Natural killer cell (primary cell): ENCODE results near the gene ACP2. TPM values are rescaled to one million over a fixed set of nuclear protein-coding genes. Genes with fewer than 3 reads are reported as not detected.

Experiments used
- ATAC-seq, 3 donors: fragments of 150-1000 bp in 2 of 3; fragments of 200-7000 bp in 1 of 3; cut with Tn5 transposase; 1 replicate in 1 of 3; 2 replicates in 2 of 3; pipeline ENCODE4 v1.10.0; 2021; ENCODE audit warnings: mild to moderate bottlenecking in 2 of 3, moderate library complexity in 2 of 3
- DNase-seq, 2 donors: peaks; one replicate each; pipeline versions ENCODE4 v3.0.0 to v3.0.0-alpha.2; 2013 to 2021; ENCODE audit warnings: mixed read lengths in 1 of 2
- H3K27ac ChIP-seq: one replicate; pipeline ENCODE4 v1.5.1; 2013; ENCODE audit warnings: mild to moderate bottlenecking, low read length
- H3K27me3 ChIP-seq: one replicate; pipeline ENCODE4 v1.6.1; 2013; ENCODE audit warnings: low read length; ENCODE audit not compliant: control insufficient read depth, insufficient read depth
- H3K36me3 ChIP-seq: one replicate; pipeline ENCODE4 v1.6.1; 2013; ENCODE audit warnings: low read length; ENCODE audit not compliant: control insufficient read depth, insufficient read depth
- H3K4me1 ChIP-seq: one replicate; pipeline ENCODE4 v1.6.1; 2013; ENCODE audit warnings: low read length; ENCODE audit not compliant: control insufficient read depth, insufficient read depth
- H3K4me3 ChIP-seq: one replicate; pipeline ENCODE4 v1.5.1; 2013; ENCODE audit warnings: low read length
- H3K9me3 ChIP-seq: one replicate; pipeline ENCODE4 v1.6.1; 2013; ENCODE audit warnings: low read length; ENCODE audit not compliant: control insufficient read depth, insufficient read depth
- H3K27ac Mint-ChIP-seq, 2 donors: one replicate each; pipeline ENCODE4 v1.8.0; 2022; ENCODE audit warnings: mild to moderate bottlenecking in 2 of 2, mixed read lengths in 2 of 2, moderate library complexity in 1 of 2
- H3K27me3 Mint-ChIP-seq, 2 donors: one replicate each; pipeline ENCODE4 v1.8.0; 2022; ENCODE audit warnings: low read depth in 2 of 2, mixed read lengths in 2 of 2
- H3K36me3 Mint-ChIP-seq: one replicate; pipeline ENCODE4 v1.8.0; 2022; ENCODE audit warnings: mixed read lengths
- H3K4me1 Mint-ChIP-seq, 2 donors: one replicate each; pipeline ENCODE4 v1.8.0; 2022; ENCODE audit warnings: mixed read lengths in 2 of 2
- H3K4me3 Mint-ChIP-seq: one replicate; pipeline ENCODE4 v1.8.0; 2022; ENCODE audit warnings: mild to moderate bottlenecking, moderate library complexity, mixed read lengths
- H3K9me3 Mint-ChIP-seq, 2 donors: one replicate each; pipeline ENCODE4 v1.8.0; 2022; ENCODE audit warnings: mixed read lengths in 2 of 2
- CTCF ChIP-seq: fragments of 200-600 bp; IDR thresholded peaks from one replicate; pipeline ENCODE4 v1.8.0; 2022; ENCODE audit warnings: antibody characterized with exemption
- WGBS: methylation state at CpG from one replicate; pipeline ENCODE4 v1.1.7; 2013; ENCODE audit warnings: missing lambda C conversion rate; ENCODE audit not compliant: insufficient coverage; 5-methylcytosine and 5-hydroxymethylcytosine counted together
- intact Hi-C: fragments of 100-400 bp; cut with micrococcal nuclease; formaldehyde crosslinking; loops from one replicate; pipeline ENCODE4 v1.14.2; 2022
- total RNA-seq, 4 donors: library from RNA; stranded (reverse); fragments of 120-200 nt in 1 of 4; gene quantifications; one replicate each; pipeline versions ENCODE4 v1.2.3 to v1.2.4, GENCODE V29; 2013 to 2022

The ACP2 gene
- total RNA-seq, 3 donors from 2014 or later (not counting 1 experiment from before 2014, with no cell fraction given): 15.5 to 21.9 (median 16.8) TPM

GRCh38 chr11:47242596-47243192 is 5.9 kb downstream of the ACP2 start:
- no peaks in the 10 kb centered on the region for H3K9me3 Mint-ChIP-seq
- H3K4me3 Mint-ChIP-seq: no peak overlapping the region
- 96% methylated on average over 21 of the region's 21 CpGs for WGBS
- intact Hi-C loops: no loop called here
- H3K27me3 Mint-ChIP-seq: no peaks in the 10 kb centered on the region
- peak overlapping the region in 1 of 2 donors; percentile 19 for H3K27ac Mint-ChIP-seq
- peak in 1 of 2 donors; percentile 1 for DNase-seq
- Histone ChIP-seq H3K27me3 (no peaks in the 10 kb centered on the region), H3K4me1 (peaks cover 8% of the 10 kb centered on the region), H3K9me3 (no peaks in the 10 kb centered on the region), H3K27ac (no peak overlapping the region), H3K36me3 (peaks cover 62% of the 10 kb centered on the region), H3K4me3 (no peak overlapping the region)
- TF ChIP-seq CTCF: no peak
- ATAC-seq: no peak
- H3K36me3 Mint-ChIP-seq: peaks cover 8% of the 10 kb centered on the region
- H3K4me1 Mint-ChIP-seq: peaks cover 9 to 13% of the 10 kb centered on the region in 2 donors

GRCh38 chr11:47241841-47242301 is 6.7 kb downstream of the ACP2 start:
- Mint-ChIP-seq H3K4me3 (no peak overlapping the region), H3K9me3 (no peaks in the 10 kb centered on the region), H3K27me3 (no peaks in the 10 kb centered on the region), H3K36me3 (peaks cover 8% of the 10 kb centered on the region), H3K4me1 (peaks cover under 1 to 10% of the 10 kb centered on the region in 2 donors), H3K27ac (peak overlapping the region in 1 of 2 donors; percentile 19)
- H3K4me1 ChIP-seq: peaks cover under 1% of the 10 kb centered on the region
- ATAC-seq (peak in 1 of 3 donors; percentile 12), DNase-seq (no peak)
- no peaks in the 10 kb centered on the region for H3K27me3 ChIP-seq
- H3K4me3 ChIP-seq: no peak overlapping the region
- no peaks in the 10 kb centered on the region for H3K9me3 ChIP-seq
- TF ChIP-seq CTCF: no peak
- no peak overlapping the region for H3K27ac ChIP-seq
- peaks cover 63% of the 10 kb centered on the region for H3K36me3 ChIP-seq
- WGBS: 94% methylated on average over 3 of the region's 3 CpGs
- intact Hi-C loops: no loop called here

- H3K9me3 ChIP-seq: no peaks in the 10 kb centered on the region
- no peak for TF ChIP-seq CTCF
- ATAC-seq (no peak), DNase-seq (peak in 1 of 2 donors; percentile 1)
- H3K27ac ChIP-seq: no peak overlapping the region
- peak overlapping the region in 1 of 2 donors; percentile 47 for H3K27ac Mint-ChIP-seq
- peaks cover 0 to 11% of the 10 kb centered on the region in 2 donors for H3K4me1 Mint-ChIP-seq
- no peak overlapping the region for H3K4me3 Mint-ChIP-seq
- no peak overlapping the region for H3K4me3 ChIP-seq
- intact Hi-C loops: no loop called here
- H3K27me3 ChIP-seq: no peaks in the 10 kb centered on the region
- H3K9me3 Mint-ChIP-seq: no peaks in the 10 kb centered on the region
- peaks cover 54% of the 10 kb centered on the region for H3K36me3 ChIP-seq
- peaks cover 8% of the 10 kb centered on the region for H3K36me3 Mint-ChIP-seq
- H3K27me3 Mint-ChIP-seq: no peaks in the 10 kb centered on the region
- 98% methylated on average over 10 of the region's 10 CpGs for WGBS
- H3K4me1 ChIP-seq: peaks cover 12% of the 10 kb centered on the region
Measured at GRCh38 chr11:47239852-47240251, 8.8 kb downstream of the ACP2 start.

- no peaks in the 10 kb centered on the region for H3K9me3 Mint-ChIP-seq
- Histone ChIP-seq H3K9me3 (no peaks in the 10 kb centered on the region), H3K27me3 (no peaks in the 10 kb centered on the region), H3K36me3 (peaks cover 30% of the 10 kb centered on the region), H3K27ac (no peak overlapping the region), H3K4me3 (no peak overlapping the region), H3K4me1 (peaks cover 21% of the 10 kb centered on the region)
- no peak for TF ChIP-seq CTCF
- H3K27ac Mint-ChIP-seq: no peak overlapping the region
- H3K36me3 Mint-ChIP-seq: no peaks in the 10 kb centered on the region
- H3K27me3 Mint-ChIP-seq: no peaks in the 10 kb centered on the region
- intact Hi-C loops: no loop called here
- 92% methylated on average over 5 of the region's 5 CpGs for WGBS
- DNase-seq (peak in 1 of 2 donors; percentile 17), ATAC-seq (no peak)
- H3K4me3 Mint-ChIP-seq: no peak overlapping the region
- H3K4me1 Mint-ChIP-seq: peaks cover 0 to 5% of the 10 kb centered on the region in 2 donors
Measured at GRCh38 chr11:47236482-47236881, 12.1 kb downstream of the ACP2 start.
